Measurements from ENCODE around the gene CRYBG3. TPM values are rescaled to one million over a fixed set of nuclear protein-coding genes. Genes with fewer than 3 reads are reported as not detected.

The CRYBG3 gene
- polyA plus RNA-seq, 1 experiment = 4.1 TPM

DNA sequence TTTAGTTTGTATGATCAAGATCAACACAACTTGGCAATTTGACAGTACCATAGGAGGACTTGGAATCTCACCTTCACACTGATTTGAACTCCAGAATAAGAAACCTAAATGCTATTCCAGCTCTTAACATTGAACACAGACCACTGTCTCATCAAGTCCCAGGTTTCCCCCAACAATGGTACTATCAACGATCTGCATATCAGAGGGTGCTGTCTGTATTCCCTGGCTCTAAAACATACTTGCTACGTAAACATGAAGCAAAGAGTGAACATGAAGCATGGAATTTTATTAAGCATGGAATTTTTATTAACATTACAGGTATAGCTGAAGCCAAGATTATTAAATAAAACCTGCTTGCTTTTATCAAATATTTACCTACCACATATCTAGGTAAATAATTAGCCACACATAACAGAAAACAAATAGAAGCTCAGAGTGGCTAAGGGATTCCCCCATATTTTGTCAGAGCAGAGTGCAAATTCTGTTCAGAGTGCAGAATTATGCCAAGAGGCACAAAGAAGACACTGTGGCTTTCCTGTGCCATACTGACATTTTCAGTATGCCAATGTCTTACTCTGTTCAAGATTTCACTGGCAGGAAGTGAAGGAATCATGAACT, 172.6 kb downstream of the CRYBG3 start:
- no peaks in the 10 kb centered on the region for H3K27me3 ChIP-seq (ENCODE audit: control insufficient read depth, insufficient read depth, low read length)
- ChIA-PET CTCF (interaction anchor here (1.1 kb wide), 1 partner anchor 65 kb away, joined by 5 read pairs; no protein-coding TSS in a partner anchor), POLR2A (no interaction called here)

More for the DNA sequence above, 172.6 kb downstream of the CRYBG3 start:
- TF ChIP-seq, protein P1, sequence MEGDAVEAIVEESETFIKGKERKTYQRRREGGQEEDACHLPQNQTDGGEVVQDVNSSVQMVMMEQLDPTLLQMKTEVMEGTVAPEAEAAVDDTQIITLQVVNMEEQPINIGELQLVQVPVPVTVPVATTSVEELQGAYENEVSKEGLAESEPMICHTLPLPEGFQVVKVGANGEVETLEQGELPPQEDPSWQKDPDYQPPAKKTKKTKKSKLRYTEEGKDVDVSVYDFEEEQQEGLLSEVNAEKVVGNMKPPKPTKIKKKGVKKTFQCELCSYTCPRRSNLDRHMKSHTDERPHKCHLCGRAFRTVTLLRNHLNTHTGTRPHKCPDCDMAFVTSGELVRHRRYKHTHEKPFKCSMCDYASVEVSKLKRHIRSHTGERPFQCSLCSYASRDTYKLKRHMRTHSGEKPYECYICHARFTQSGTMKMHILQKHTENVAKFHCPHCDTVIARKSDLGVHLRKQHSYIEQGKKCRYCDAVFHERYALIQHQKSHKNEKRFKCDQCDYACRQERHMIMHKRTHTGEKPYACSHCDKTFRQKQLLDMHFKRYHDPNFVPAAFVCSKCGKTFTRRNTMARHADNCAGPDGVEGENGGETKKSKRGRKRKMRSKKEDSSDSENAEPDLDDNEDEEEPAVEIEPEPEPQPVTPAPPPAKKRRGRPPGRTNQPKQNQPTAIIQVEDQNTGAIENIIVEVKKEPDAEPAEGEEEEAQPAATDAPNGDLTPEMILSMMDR (IDR thresholded peaks at IDR 0.05; ENCODE audit: insufficient read depth, low read depth, low read length) = no peak
- H3K4me3 ChIP-seq (ENCODE audit: low read depth, low read length) = no peak overlapping the region
- no peaks in the 10 kb centered on the region for H3K36me3 ChIP-seq (ENCODE audit: control insufficient read depth, insufficient read depth, low read length)
- DNase-seq (ENCODE audit: low read depth) = no peak

Other genes with a start within 250 kb of the CRYBG3 start
- gene ARL6, start 57.3 kb upstream of the CRYBG3 start, polyA plus RNA-seq (2011; rRNA removed) = 2.0 and 4.8 TPM in 2 replicates
- gene RIOX2, start 150.4 kb downstream of the CRYBG3 start, polyA plus RNA-seq (2011; rRNA removed) = 19.6 and 24.2 TPM in 2 replicates
- gene GABRR3, start 213.3 kb downstream of the CRYBG3 start, polyA plus RNA-seq (2011; rRNA removed) = not detected in 2 replicates

All from BJ (cell line).